ENCODE results near the gene WBP11.
"Not testable (repeated sequence)": the region's sequence is repeated elsewhere in the genome, so short reads cannot be mapped to it uniquely, and the experiment has no call there.

WBP11 gene

DNA sequence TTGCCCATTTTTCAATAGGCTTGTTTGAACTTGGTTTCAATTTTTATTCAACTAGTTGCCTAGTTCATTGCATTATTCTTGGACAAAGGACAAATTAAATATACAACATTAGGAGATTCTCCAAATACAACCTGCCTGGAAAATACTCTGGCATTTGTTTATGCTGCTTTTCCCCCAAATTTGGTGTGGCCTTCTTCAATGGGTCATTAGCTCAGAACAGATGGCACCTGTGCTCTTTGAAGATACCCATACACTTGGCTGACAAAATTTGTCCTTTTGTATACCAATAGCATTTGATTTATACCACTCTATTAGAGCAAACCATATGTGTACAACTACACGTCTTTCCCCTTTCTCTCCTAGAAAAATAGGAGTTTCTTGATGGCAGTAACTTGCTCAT, 35.7 kb downstream of the WBP11 start:
- no peak for DNase-seq (ENCODE audit: low read depth)
- TF ChIP-seq MYC (IDR thresholded peaks at IDR 0.05; ENCODE audit: low read depth, low read length): no peak
- TF ChIP-seq, protein P1, sequence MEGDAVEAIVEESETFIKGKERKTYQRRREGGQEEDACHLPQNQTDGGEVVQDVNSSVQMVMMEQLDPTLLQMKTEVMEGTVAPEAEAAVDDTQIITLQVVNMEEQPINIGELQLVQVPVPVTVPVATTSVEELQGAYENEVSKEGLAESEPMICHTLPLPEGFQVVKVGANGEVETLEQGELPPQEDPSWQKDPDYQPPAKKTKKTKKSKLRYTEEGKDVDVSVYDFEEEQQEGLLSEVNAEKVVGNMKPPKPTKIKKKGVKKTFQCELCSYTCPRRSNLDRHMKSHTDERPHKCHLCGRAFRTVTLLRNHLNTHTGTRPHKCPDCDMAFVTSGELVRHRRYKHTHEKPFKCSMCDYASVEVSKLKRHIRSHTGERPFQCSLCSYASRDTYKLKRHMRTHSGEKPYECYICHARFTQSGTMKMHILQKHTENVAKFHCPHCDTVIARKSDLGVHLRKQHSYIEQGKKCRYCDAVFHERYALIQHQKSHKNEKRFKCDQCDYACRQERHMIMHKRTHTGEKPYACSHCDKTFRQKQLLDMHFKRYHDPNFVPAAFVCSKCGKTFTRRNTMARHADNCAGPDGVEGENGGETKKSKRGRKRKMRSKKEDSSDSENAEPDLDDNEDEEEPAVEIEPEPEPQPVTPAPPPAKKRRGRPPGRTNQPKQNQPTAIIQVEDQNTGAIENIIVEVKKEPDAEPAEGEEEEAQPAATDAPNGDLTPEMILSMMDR (IDR thresholded peaks at IDR 0.05; ENCODE audit: low read depth, low read length): no peak
- TF ChIP-seq, protein P2, sequence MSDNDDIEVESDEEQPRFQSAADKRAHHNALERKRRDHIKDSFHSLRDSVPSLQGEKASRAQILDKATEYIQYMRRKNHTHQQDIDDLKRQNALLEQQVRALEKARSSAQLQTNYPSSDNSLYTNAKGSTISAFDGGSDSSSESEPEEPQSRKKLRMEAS (IDR thresholded peaks at IDR 0.05; ENCODE audit: low read depth, low read length): no peak
- no peak for TF ChIP-seq POLR2A (IDR thresholded peaks at IDR 0.05; ENCODE audit: extremely low read depth, insufficient read length)
- H3K4me3 ChIP-seq (ENCODE audit: low read depth, low read length): no peak overlapping the region

DNA sequence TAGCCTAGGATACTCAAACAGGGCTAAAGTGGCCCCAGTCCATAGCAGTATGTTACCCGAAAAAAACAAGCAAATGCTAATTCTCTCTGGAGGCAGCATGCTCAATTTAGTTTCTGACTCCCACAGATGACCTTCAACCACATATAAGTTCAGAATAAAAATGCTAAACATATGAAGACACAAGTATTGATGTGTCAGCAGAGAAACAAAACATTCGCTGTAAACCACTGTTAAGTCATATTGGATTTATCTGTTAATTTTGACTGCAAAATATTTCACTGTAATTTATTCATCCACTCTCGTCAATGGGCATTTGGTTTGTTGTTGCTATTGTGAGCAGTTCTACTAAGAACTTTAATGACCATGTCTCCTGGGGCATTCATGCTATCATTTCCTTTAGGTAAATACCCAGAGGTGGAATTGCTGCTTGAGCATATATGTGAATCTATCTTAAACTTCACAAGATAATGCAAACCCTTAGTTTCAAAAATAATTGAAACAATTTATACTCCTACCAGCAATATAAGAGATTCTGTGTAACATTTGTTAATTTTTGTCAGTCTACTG, 36.5 kb downstream of the WBP11 start:
- TF ChIP-seq POLR2A (IDR thresholded peaks at IDR 0.05; ENCODE audit: extremely low read depth, insufficient read length): no peak
- TF ChIP-seq, protein P2 (IDR thresholded peaks at IDR 0.05; ENCODE audit: low read depth, low read length): no peak
- TF ChIP-seq MYC (IDR thresholded peaks at IDR 0.05; ENCODE audit: low read depth, low read length): no peak
- TF ChIP-seq, protein P1 (IDR thresholded peaks at IDR 0.05; ENCODE audit: low read depth, low read length): no peak
- no peak for DNase-seq (ENCODE audit: low read depth)
- no peak overlapping the region for H3K4me3 ChIP-seq (ENCODE audit: low read depth, low read length)

DNA sequence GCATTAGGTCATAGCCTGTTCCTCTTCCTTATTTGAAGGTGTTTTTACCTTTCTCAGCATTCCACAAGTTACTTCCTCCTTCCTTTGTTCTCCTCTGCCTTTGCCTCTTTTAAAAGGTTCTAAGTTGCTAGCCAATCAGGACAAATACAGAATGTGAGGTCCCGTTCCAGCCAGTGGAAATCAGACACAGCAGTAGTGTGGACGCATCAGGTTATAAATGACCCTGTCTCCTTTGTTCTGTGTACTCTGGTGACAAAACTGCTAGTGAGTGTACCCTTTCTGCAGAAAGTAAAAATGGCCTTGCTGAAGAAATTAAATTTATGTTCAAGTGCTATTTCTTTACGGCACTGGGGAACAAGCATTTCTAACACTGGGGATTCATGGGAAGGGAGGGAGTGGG, 37.3 kb downstream of the WBP11 start:
- DNase-seq (ENCODE audit: low read depth); H3K4me3 ChIP-seq (ENCODE audit: low read depth, low read length): not testable (repeated sequence)

DNA sequence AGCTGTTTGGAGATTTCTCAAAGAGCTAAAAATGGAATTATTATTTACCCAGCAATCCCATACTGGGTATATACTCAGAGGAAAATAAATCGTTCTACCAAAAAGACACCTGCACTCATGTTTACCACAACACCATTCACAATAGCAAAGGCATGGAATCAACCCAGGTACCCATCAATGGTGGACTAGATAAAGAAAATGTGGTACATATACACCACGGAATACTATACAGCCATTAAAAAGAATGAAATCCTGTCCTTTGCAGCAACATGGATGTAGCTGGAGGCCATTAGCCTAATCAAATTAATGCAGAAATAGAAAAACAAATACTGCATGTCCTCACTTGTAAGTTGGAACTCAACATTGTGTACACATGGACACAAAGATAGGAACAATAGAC, 37.9 kb downstream of the WBP11 start:
- DNase-seq (ENCODE audit: low read depth): no peak
- TF ChIP-seq MYC (IDR thresholded peaks at IDR 0.05; ENCODE audit: low read depth, low read length): no peak
- TF ChIP-seq, protein P1 (IDR thresholded peaks at IDR 0.05; ENCODE audit: low read depth, low read length): no peak
- TF ChIP-seq, protein P2 (IDR thresholded peaks at IDR 0.05; ENCODE audit: low read depth, low read length): no peak
- no peak for TF ChIP-seq POLR2A (IDR thresholded peaks at IDR 0.05; ENCODE audit: extremely low read depth, insufficient read length)
- no peak overlapping the region for H3K4me3 ChIP-seq (ENCODE audit: low read depth, low read length)

DNA sequence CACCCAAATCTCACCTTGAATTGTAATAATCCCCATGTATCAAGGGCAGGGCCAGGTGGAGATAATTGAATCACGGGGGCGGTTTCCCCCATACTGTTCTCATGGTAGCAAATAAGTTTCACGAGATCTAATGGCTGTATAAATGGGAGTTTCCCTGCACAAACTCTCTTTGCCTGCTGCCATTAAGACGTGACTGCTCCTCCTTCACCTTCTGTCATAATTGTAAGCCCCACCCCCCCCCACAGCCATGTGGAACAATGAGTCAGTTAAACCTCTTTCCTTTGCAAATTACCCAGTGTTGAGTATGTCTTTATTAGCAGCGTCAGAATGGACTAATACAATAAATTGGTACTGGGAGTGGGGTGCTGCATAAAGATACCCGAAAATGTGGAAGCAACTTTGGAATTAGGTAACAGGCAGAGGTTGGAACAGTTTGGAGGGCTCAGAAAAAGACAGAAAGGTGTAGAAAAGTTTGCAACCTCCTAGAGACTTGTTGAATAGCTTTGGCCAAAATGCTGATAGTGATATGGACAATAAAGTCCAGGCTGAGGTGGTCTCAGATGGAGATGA, 43.5 kb downstream of the WBP11 start:
- not testable (repeated sequence) for H3K4me3 ChIP-seq (ENCODE audit: low read depth, low read length); DNase-seq (ENCODE audit: low read depth)

DNA sequence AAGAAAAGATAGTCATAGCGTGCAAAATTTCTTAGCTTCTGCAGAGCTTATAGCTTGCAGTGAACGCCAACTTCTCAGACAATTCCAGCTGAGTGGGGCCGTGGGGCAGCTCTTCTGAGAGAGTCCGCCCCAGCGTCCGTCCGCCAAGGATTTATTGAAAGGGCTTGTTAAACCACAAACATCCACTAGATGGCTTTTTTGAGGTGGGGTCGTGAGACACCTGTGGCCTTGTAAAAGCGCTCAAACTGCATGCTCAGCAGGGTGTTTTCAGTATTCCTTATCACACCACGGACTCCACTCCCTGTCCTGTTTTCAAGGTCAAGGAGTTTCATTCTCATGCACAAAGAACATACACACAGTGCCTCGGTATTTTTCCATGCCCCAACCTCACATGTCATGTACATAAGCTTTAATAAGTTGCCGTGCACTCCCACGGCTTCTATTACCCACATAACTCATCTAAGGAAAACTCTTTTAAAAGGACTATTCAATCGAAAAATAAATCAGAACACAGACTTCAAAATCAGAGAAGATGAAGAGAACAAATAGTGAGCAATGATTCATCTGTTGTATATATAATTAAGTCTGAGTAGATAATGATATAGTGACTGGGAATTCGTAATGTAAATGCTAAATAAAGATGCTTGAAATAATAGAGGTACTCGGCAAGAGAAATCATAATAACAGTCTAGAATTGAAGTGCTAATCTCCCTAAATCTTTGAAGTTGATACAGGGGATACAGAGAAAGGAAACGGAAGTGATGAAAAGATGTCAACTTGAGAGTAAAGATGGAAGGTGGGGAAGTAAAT, 46.7 kb downstream of the WBP11 start:
- no peak for DNase-seq (ENCODE audit: low read depth)
- TF ChIP-seq, protein P1 (IDR thresholded peaks at IDR 0.05; ENCODE audit: low read depth, low read length): peak; percentile 22
- TF ChIP-seq, protein P2 (IDR thresholded peaks at IDR 0.05; ENCODE audit: low read depth, low read length): no peak

DNA sequence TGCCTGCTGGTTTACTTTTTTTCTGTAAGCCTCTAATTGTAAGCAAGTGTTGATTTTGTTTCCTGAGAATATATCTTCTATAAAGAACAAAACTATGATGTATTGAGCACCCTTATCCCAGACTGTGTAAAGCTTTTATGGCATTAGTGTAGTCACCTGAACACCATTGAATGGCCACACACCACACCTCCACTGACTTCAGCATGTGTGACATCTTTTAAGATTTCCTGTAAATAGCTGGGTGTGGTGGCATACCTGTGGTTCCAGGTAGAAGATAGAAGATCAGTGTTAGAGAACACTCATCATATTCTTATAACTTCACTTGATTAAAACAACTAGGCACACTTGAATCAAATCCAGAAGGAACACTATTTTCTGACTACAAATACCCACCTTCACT, 51.3 kb downstream of the WBP11 start:
- no peak overlapping the region for H3K4me3 ChIP-seq (ENCODE audit: low read depth, low read length)
- no peak for TF ChIP-seq POLR2A (IDR thresholded peaks at IDR 0.05; ENCODE audit: extremely low read depth, insufficient read length)
- TF ChIP-seq, protein P1 (IDR thresholded peaks at IDR 0.05; ENCODE audit: low read depth, low read length): no peak
- DNase-seq (ENCODE audit: low read depth): no peak

More for the DNA sequence above, 46.7 kb downstream of the WBP11 start:
- H3K4me3 ChIP-seq (ENCODE audit: low read depth, low read length): no peak overlapping the region

Measured in NB4 (cell line).